ENCODE measurements around the gene GPR137.
"Not testable (repeated sequence)": the region's sequence is repeated elsewhere in the genome, so short reads cannot be mapped to it uniquely, and the experiment has no call there.

GPR137 gene

GRCh38 chr11:64305691-64306562 lies 20.3 kb downstream of the GPR137 start:
- Histone ChIP-seq H3K9me3 (ENCODE audit: severe bottlenecking) (no peaks in the 10 kb centered on the region), H3K4me3 (ENCODE audit: severe bottlenecking) (peak overlapping the region; percentile 61), H3K36me3 (ENCODE audit: low read depth) (peaks cover 10% of the 10 kb centered on the region; the same call in 1 of the 2 replicates), H3K4me1 (ENCODE audit: insufficient read depth, poor library complexity, severe bottlenecking) (peaks cover 6% of the 10 kb centered on the region), H3K27me3 (ENCODE audit: insufficient read depth, poor library complexity, severe bottlenecking) (peaks cover under 1% of the 10 kb centered on the region), H3K27ac (ENCODE audit: poor library complexity, severe bottlenecking) (peak overlapping the region; percentile 86)
- TF ChIP-seq, protein P1, sequence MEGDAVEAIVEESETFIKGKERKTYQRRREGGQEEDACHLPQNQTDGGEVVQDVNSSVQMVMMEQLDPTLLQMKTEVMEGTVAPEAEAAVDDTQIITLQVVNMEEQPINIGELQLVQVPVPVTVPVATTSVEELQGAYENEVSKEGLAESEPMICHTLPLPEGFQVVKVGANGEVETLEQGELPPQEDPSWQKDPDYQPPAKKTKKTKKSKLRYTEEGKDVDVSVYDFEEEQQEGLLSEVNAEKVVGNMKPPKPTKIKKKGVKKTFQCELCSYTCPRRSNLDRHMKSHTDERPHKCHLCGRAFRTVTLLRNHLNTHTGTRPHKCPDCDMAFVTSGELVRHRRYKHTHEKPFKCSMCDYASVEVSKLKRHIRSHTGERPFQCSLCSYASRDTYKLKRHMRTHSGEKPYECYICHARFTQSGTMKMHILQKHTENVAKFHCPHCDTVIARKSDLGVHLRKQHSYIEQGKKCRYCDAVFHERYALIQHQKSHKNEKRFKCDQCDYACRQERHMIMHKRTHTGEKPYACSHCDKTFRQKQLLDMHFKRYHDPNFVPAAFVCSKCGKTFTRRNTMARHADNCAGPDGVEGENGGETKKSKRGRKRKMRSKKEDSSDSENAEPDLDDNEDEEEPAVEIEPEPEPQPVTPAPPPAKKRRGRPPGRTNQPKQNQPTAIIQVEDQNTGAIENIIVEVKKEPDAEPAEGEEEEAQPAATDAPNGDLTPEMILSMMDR (IDR thresholded peaks at IDR 0.05; ENCODE audit: poor library complexity, severe bottlenecking), result peak; percentile 60
- DNase-seq (ENCODE audit: low spot score) (peak; percentile 76), ATAC-seq (ENCODE audit: low read depth) (peak; percentile 13)

- Histone ChIP-seq H3K4me1 (ENCODE audit: insufficient read depth, poor library complexity, severe bottlenecking) (peaks cover 8% of the 10 kb centered on the region), H3K4me3 (ENCODE audit: severe bottlenecking) (peak overlapping the region; percentile 61), H3K27me3 (ENCODE audit: insufficient read depth, poor library complexity, severe bottlenecking) (no peaks in the 10 kb centered on the region), H3K36me3 (ENCODE audit: low read depth) (peaks cover 10% of the 10 kb centered on the region; the same call in 1 of the 2 replicates), H3K9me3 (ENCODE audit: severe bottlenecking) (no peaks in the 10 kb centered on the region), H3K27ac (ENCODE audit: poor library complexity, severe bottlenecking) (peak overlapping the region; percentile 86)
- ATAC-seq (ENCODE audit: low read depth) (no peak), DNase-seq (ENCODE audit: low spot score) (no peak)
- TF ChIP-seq, protein P1 (IDR thresholded peaks at IDR 0.05; ENCODE audit: poor library complexity, severe bottlenecking), result no peak
These were observed 20.9 kb downstream of the GPR137 start for GRCh38 chr11:64306563-64306875.

DNA sequence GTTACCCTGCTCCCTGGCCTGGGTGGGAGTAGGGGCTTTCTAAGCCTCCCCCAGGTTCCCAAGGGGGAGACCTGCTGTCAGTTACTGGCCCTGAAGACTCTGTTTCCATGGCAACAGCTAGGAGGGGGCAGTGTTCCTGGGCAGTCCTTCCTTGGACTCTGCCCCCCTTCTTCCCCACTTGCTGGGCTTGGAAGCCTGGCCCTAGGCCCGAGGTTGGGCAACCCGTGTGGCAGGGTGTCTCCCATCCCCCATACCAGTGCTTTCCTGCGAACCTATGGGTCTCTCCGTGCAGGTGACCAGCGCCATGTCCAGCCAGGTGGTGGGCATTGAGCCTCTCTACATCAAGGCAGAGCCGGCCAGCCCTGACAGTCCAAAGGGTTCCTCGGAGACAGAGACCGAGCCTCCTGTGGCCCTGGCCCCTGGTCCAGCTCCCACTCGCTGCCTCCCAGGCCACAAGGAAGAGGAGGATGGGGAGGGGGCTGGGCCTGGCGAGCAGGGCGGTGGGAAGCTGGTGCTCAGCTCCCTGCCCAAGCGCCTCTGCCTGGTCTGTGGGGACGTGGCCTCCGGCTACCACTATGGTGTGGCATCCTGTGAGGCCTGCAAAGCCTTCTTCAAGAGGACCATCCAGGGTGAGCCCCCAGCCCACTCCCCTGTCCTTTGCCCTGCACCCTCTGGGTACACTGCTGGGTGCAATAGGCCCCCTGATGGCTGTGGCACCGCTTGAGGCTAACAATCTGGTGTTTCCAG lies 21.4 kb downstream of the GPR137 start:
- Histone ChIP-seq H3K4me1 (ENCODE audit: insufficient read depth, poor library complexity, severe bottlenecking) (peaks cover 8% of the 10 kb centered on the region), H3K36me3 (ENCODE audit: low read depth) (peaks cover 10% of the 10 kb centered on the region; the same call in 1 of the 2 replicates), H3K27ac (ENCODE audit: poor library complexity, severe bottlenecking) (peak overlapping the region; percentile 86), H3K4me3 (ENCODE audit: severe bottlenecking) (peak overlapping the region; percentile 61), H3K9me3 (ENCODE audit: severe bottlenecking) (no peaks in the 10 kb centered on the region), H3K27me3 (ENCODE audit: insufficient read depth, poor library complexity, severe bottlenecking) (no peaks in the 10 kb centered on the region)
- no peak for ATAC-seq (ENCODE audit: low read depth)
- peak; percentile 66 for DNase-seq (ENCODE audit: low spot score)
- TF ChIP-seq, protein P1 (IDR thresholded peaks at IDR 0.05; ENCODE audit: poor library complexity, severe bottlenecking), result no peak

DNA sequence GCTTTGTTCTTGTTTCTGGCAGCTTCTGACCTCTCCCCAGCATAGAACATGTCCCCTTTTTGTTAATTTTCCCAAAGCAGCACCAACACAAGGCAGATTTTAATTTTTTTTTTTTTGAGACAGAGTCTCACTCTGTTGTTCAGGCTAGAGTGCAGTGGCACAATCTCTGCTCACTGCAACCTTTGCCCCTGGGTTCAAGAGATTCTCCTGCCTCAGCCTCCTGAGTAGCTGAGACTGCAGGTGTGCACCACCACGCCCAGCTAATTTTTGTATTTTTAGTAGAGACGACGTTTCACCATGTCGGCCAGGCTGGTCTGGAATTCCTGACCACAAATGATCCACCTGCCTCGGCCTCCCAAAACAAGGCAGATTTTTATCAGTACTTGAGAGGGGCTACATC lies 22.1 kb downstream of the GPR137 start:
- not testable (repeated sequence) for H3K27me3 ChIP-seq (ENCODE audit: insufficient read depth, poor library complexity, severe bottlenecking); H3K4me1 ChIP-seq (ENCODE audit: insufficient read depth, poor library complexity, severe bottlenecking); H3K4me3 ChIP-seq (ENCODE audit: severe bottlenecking); ATAC-seq (ENCODE audit: low read depth); H3K9me3 ChIP-seq (ENCODE audit: severe bottlenecking); DNase-seq (ENCODE audit: low spot score)
- peak overlapping the region; percentile 86 for H3K27ac ChIP-seq (ENCODE audit: poor library complexity, severe bottlenecking)
- H3K36me3 ChIP-seq (ENCODE audit: low read depth), result peaks cover 10% of the 10 kb centered on the region; the same call in 1 of the 2 replicates

DNA sequence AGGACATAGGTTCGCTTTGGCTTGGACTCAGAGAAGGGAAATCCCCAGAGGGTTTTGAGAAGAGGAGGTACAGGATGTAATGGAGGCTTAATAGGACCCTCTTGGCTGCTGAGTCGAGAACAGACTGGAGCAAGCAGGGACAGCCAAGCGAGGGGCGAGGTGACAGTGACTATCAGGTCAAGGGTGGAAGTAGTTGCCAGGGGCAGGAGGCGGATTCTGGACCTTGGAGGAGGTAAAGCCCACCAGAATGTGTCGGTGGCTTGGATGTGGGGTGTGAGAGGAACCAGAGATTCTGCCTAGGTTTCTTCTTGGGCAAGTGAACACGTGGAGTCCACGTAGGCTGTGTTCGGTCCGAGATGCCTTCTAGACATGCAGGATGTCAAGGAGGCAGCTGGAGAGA lies 27.3 kb downstream of the GPR137 start:
- Histone ChIP-seq H3K27me3 (ENCODE audit: insufficient read depth, poor library complexity, severe bottlenecking) (no peaks in the 10 kb centered on the region), H3K4me3 (ENCODE audit: severe bottlenecking) (no peak overlapping the region), H3K27ac (ENCODE audit: poor library complexity, severe bottlenecking) (peak overlapping the region; percentile 82), H3K36me3 (ENCODE audit: low read depth) (peaks cover 27% of the 10 kb centered on the region), H3K9me3 (ENCODE audit: severe bottlenecking) (no peaks in the 10 kb centered on the region), H3K4me1 (ENCODE audit: insufficient read depth, poor library complexity, severe bottlenecking) (peaks cover 8% of the 10 kb centered on the region)
- no peak for ATAC-seq (ENCODE audit: low read depth)
- TF ChIP-seq, protein P1 (IDR thresholded peaks at IDR 0.05; ENCODE audit: poor library complexity, severe bottlenecking), result no peak
- peak; percentile 56 for DNase-seq (ENCODE audit: low spot score)

Data from RWPE2 (cell line).